Right lobe of liver (tissue), 6 donors: ENCODE measurements around the gene TMOD1. TPM values are rescaled to one million over a fixed set of nuclear protein-coding genes. Genes with fewer than 3 reads are reported as not detected.
A peak's percentile ranks its signal among the peaks of the same experiment; 100 is the strongest.

Experiments
- ATAC-seq, 4 donors: fragments of 200-7000 bp; cut with Tn5 transposase; one replicate each; pipeline ENCODE4 v1.9.1; 2020; ENCODE audit warnings: mild to moderate bottlenecking in 4 of 4, moderate library complexity in 4 of 4
- DNase-seq, 3 donors: peaks; one replicate each; pipeline ENCODE4 v3.0.0-alpha.2; 2020
- H3K27ac ChIP-seq, 3 donors: fragments of 200-600 bp; one replicate each; pipeline ENCODE4 v1.8.0; 2022
- H3K27me3 ChIP-seq, 2 donors: fragments of 200-600 bp; one replicate each; pipeline ENCODE4 v1.8.0; 2022
- H3K36me3 ChIP-seq, 4 donors: fragments of 200-600 bp; sonication (generic) in 1 of 4; one replicate each; pipeline versions ENCODE4 v1.5.1 to v1.8.0; 2017 to 2022; ENCODE audit warnings: control low read depth in 1 of 4
- H3K4me1 ChIP-seq, 4 donors: fragments of 200-600 bp; sonication (generic) in 1 of 4; one replicate each; pipeline versions ENCODE4 v1.5.1 to v1.8.0; 2017 to 2022; ENCODE audit warnings: control low read depth in 1 of 4
- H3K4me3 ChIP-seq, 3 donors: fragments of 200-600 bp; one replicate each; pipeline ENCODE4 v1.8.0; 2022
- H3K9me3 ChIP-seq, 4 donors: fragments of 200-600 bp; sonication (generic) in 1 of 4; one replicate each; pipeline versions ENCODE4 v1.5.1 to v1.8.0; 2017 to 2022; ENCODE audit warnings: control low read depth in 1 of 4
- CTCF ChIP-seq, 4 donors: fragments of 200-600 bp in 3 of 4; fragments of 450-650 bp in 1 of 4; IDR thresholded peaks; one replicate each; pipeline versions ENCODE4 v1.5.1 to v1.8.0; 2016 to 2022; ENCODE audit warnings: antibody characterized with exemption in 4 of 4, mild to moderate bottlenecking in 2 of 4
- POLR2A ChIP-seq: fragments of 450-650 bp; IDR thresholded peaks from one replicate; pipeline ENCODE4 v1.6.1; 2017; ENCODE audit warnings: antibody characterized with exemption, mild to moderate bottlenecking
- WGBS: methylation state at CpG from one replicate; pipeline ENCODE4 v1.1.6; 2018; ENCODE audit warnings: low coverage, low lambda C conversion rate; ENCODE audit not compliant: insufficient coverage; ENCODE audit errors: missing lambda C conversion rate; 5-methylcytosine and 5-hydroxymethylcytosine counted together
- intact Hi-C, 2 donors: fragments of 100-400 bp; cut with DNase I; formaldehyde crosslinking; loops; one replicate each; pipeline versions ENCODE4 v1.11.2 to v1.14.1; 2022
- total RNA-seq, 6 experiments: library from RNA; depleted of rRNA in 2 of 6; stranded (reverse); fragments of >200 nt in 2 of 6; fragmentation: NEBNext Ultra II Directional in 3 of 6; extraction: Animal tissue kit (Norgen Biotek cat#: 25700) in 3 of 6; gene quantifications; one replicate each; pipeline versions ENCODE4 v1.1.0 to v1.2.4, GENCODE V29; 2016 to 2023
- donor health status: DM: no; HTN: yes; CAD: no.
- donor health status: DM: no; HTN: no; CAD: no.
- donor health status: DM: no; HTN: no; CAD: no.
- donor health status: DM: no; HTN: yes; CAD: no.
- donor health status: DM: no; HTN: yes; CAD: no.

Gene TMOD1
- total RNA-seq, 6 experiments from 2014 or later: 5.9 to 14.3 (median 12.7) TPM

GRCh38 chr9:97534185-97534584, 32.7 kb downstream of the TMOD1 start:
- DNase-seq (no peak), ATAC-seq (peak; percentile 39 to 71 (median 50))
- 36% methylated on average over 3 of the region's 3 CpGs for WGBS
- no peaks in the 10 kb centered on the region for H3K9me3 ChIP-seq
- H3K36me3 ChIP-seq: no peaks in the 10 kb centered on the region
- H3K4me3 ChIP-seq: no peak overlapping the region
- H3K27ac ChIP-seq: no peak overlapping the region
- H3K27me3 ChIP-seq: no peaks in the 10 kb centered on the region
- intact Hi-C loops: no loop called here
- H3K4me1 ChIP-seq: no peaks in the 10 kb centered on the region
- TF ChIP-seq CTCF (IDR thresholded peaks at IDR 0.05) (no peak), POLR2A (no peak)

DNA sequence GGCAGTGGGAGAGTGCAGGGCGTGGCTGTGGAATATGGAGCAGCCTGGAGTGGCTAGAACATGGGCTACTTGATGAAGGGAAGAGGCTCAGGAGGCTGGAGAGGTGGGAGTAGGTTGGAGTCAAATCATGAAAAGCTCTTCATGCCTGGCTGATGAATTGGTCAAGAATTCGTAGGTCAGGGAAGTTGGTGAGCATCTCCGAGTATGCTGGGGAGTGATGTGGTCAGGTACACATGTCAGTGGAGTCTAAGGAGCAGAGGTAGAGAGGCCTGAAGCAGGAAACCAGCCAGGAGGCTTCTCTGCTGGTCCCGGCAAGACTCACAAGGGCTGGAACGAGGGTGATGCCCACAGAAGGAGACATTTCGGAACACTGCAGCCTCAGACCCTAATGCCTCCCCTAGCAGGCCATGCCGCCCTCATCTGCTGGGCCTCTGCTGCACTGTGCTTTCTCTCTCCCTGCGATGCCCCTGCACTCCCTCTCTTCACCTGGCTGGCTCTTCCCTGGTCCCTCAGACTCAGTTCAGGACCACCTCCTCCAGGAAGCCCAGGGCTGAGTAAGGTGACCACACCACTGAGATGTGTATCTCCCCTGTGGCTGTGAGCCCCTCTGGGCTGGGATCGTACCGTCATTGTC, 33.6 kb downstream of the TMOD1 start:
- 94% methylated on average over 5 of the region's 10 CpGs for WGBS
- intact Hi-C loops: no loop called here
- H3K4me3 ChIP-seq: no peak overlapping the region
- TF ChIP-seq CTCF (IDR thresholded peaks at IDR 0.05): no peak
- no peak for TF ChIP-seq POLR2A
- DNase-seq (no peak), ATAC-seq (peak in 1 of 4 donors; percentile 11)
- H3K9me3 ChIP-seq: no peaks in the 10 kb centered on the region
- no peaks in the 10 kb centered on the region for H3K36me3 ChIP-seq
- H3K4me1 ChIP-seq: no peaks in the 10 kb centered on the region
- no peak overlapping the region for H3K27ac ChIP-seq
- no peaks in the 10 kb centered on the region for H3K27me3 ChIP-seq

- no peaks in the 10 kb centered on the region for H3K36me3 ChIP-seq
- H3K27ac ChIP-seq: no peak overlapping the region
- intact Hi-C loops: no loop called here
- TF ChIP-seq POLR2A (no peak), CTCF (IDR thresholded peaks at IDR 0.05) (no peak)
- DNase-seq (no peak), ATAC-seq (no peak)
- no peaks in the 10 kb centered on the region for H3K27me3 ChIP-seq
- H3K9me3 ChIP-seq: no peaks in the 10 kb centered on the region
- WGBS: 100% methylated on average over 1 of the region's 5 CpGs
- no peak overlapping the region for H3K4me3 ChIP-seq
- no peaks in the 10 kb centered on the region for H3K4me1 ChIP-seq
Measured at GRCh38 chr9:97535771-97536170, 34.3 kb downstream of the TMOD1 start.

DNA sequence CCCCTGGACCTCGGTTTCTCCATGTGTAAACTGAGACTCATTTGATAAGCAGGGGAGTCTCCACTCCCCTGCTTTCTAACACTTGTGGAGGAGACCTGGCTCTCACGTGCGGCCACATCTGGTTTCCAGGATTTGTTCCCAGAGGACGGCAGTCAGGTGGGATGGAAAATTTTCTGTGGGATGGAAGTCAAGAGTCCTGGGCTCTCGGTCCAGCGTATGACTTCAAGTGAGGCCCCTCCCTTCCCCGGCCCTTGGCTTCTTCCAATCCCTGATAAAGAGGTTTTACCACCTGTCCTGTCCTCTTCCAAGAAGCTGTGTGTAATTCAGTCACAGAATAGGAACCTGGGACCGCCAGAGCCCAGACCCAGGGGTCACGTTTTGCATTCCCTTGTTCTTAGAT, 35.0 kb downstream of the TMOD1 start:
- no peaks in the 10 kb centered on the region for H3K36me3 ChIP-seq
- intact Hi-C loops: no loop called here
- H3K4me1 ChIP-seq: no peaks in the 10 kb centered on the region
- no peak overlapping the region for H3K27ac ChIP-seq
- no peaks in the 10 kb centered on the region for H3K27me3 ChIP-seq
- WGBS: 77% methylated on average over 7 of the region's 9 CpGs
- H3K4me3 ChIP-seq: no peak overlapping the region
- ATAC-seq (no peak), DNase-seq (no peak)
- H3K9me3 ChIP-seq: no peaks in the 10 kb centered on the region
- no peak for TF ChIP-seq CTCF (IDR thresholded peaks at IDR 0.05)
- TF ChIP-seq POLR2A: no peak
